Activated CD8-positive, alpha-beta memory T cell treated with anti-CD3 and anti-CD28 coated beads, Interleukin-2, amount 50 U/mL, for 24 hours (primary cell): ENCODE results near the gene PLK3.
A peak's percentile ranks its signal among the peaks of the same experiment; 100 is the strongest.
"Not testable (repeated sequence)": the region's sequence is repeated elsewhere in the genome, so short reads cannot be mapped to it uniquely, and the experiment has no call there.

Experiments used
- DNase-seq: peaks from one replicate; pipeline ENCODE4 v3.0.0-alpha.2; 2020; ENCODE audit errors: extremely low read depth

The PLK3 gene

DNA sequence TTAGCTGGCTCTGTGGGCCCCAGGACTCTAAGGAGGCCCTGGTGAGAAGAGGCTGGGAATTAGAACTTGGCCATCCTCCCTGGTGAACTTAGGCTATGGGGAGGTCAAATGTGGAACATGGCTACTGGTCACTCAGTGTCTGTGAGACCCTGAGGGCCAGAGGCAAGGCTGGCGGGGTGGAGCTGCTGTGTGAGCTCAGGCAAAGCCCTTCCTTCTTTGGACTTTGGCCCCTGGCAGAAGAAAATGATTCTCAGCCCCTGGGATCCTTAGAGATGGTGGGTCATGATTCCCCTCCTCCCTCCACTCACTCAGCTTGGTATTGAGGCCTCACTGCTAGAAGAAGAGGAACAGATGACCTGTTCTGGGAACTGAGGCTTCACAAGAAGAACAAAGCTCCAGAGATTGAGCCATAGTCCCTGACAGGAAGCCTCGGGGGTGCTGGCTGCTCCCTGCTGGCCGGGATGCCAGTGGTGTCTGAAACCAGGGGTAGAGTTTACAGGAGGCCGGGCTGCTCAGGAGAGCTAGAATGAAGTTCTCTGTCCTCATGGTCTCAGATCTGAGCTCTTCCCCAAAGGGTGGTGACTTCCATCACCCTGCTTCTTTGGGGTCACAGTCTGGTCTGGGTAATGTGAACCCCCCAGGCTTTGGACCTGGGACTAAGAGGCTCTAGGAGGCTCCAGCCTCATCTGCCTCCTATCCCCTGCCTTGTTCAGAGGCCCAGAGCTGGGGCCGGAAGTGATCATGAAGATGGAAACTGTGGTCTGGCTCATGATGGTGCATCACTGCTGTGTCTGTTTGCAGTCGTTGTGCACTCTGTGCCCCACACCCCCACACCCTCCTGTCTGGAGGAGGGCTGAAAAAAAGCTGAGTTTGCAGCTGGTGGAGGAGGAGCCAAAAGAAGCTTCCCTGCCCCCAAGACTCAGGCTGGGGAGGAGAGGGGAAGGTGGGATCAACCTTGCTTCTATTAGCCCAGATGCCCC is 9.1 kb downstream of the PLK3 start:
- DNase-seq = peak; percentile 82

DNA sequence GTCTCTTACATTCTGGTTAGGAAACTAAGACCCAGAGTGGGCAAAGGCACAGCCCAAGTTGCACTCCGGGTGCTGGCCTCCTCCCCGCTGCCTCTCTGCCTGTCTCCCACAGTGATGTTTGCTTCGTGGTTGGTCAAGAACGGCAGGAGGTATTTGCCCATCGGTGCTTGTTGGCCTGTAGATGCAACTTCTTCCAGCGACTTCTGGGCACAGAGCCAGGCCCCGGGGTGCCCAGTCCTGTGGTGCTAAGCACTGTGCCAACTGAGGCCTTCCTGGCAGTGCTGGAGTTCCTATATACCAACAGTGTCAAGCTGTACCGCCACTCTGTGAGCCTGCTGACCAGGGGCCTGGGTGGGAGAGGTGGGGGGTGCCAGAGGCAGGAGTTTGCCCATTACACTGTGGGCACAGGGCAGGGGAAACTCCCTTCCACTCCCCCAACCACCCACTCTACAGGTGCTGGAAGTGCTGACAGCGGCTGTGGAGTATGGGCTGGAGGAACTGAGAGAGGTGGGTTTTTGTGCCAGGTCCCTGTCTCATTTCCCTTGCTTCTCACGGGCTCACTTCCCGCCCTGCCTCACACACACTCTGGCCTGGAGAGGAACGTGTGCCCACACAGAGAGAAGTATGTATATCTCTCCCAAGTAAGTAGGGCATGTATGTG is 10.1 kb downstream of the PLK3 start:
- no peak for DNase-seq

DNA sequence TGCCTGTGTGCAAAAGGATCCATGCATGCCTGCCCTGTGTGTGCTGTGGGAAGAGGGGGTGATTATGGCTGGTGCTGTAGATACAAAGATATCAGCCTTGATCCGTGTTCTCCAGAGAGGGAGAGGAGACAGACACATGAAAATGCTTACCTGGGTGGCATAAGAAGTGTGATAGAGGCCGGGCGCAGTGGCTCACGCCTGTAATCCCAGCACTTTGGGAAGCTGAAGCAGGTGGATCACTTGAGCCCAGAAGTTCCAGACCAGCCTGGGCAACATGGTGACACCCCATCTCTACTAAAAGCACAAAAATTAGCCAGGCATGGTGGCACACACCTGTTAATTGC is 10.6 kb downstream of the PLK3 start:
- DNase-seq = not testable (repeated sequence)

DNA sequence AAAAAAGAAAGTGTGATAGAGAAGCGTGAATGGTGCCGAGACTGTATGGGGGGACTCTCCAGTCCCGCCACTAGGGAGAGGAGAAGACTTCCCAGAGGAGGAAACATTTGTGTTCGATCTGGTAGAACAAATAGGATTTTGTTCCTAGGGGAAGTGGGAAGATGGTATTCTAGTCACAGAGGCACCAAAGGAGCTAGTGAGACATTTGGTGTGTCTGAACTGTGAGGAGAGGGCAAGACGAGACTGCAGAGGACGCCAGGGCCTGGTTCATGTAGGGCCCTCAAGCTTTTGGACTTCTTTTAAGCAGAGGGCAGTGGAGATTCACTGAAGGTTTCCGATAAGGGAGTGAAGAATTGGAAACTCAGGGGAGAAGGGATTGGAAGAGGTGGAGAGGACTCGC is 11.1 kb downstream of the PLK3 start:
- DNase-seq = no peak

DNA sequence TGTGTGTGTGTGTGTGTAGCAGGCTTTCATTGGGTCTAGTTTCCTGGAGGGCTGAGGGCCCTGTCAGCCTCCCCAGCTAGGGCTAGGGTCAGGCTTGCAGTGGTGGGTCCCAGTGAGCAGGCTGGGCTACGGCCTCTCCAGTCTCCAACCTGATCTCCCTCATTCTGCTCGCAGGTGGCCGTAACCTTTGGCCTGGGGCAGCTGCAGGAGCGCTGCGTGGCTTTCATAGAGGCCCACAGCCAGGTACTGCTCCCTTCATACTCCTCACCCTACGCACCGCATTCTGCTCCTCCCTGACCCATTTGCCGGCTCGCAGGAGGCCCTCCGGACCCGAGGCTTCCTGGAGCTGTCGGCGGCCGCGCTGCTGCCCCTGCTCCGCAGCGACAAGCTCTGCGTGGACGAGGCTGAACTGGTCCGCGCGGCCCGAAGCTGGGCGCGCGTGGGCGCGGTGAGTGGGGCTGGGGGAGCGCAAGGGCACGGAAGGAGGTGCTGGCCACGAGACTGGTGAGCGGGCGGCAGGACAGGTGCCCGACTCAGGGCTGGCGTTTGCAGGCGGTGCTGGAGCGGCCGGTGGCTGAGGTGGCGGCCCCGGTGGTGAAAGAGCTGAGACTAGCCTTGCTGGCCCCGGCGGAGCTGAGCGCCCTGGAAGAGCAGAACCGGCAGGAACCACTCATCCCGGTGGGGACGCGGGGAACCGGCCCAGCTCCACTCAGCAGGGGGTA is 12.8 kb downstream of the PLK3 start:
- DNase-seq = no peak

DNA sequence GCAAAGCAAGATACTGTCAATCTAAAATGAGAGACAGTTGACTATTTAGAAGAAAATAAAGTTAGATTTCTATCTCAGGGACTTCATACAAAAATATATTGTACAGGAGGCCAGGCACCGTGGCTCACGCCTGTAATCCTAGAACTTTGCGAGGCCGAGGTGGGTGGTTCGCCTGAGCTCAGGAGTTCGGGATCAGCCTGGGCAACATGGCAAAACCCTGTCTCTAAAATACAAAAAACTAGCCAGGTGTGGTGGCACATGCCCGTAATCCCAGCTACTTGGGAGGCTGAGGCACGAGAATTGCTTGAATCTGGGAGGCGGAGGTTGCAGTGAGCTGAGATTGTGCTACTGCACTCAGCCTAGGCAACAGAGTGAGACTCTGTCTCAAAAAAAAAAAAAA is 15.7 kb downstream of the PLK3 start:
- DNase-seq = not testable (repeated sequence)

DNA sequence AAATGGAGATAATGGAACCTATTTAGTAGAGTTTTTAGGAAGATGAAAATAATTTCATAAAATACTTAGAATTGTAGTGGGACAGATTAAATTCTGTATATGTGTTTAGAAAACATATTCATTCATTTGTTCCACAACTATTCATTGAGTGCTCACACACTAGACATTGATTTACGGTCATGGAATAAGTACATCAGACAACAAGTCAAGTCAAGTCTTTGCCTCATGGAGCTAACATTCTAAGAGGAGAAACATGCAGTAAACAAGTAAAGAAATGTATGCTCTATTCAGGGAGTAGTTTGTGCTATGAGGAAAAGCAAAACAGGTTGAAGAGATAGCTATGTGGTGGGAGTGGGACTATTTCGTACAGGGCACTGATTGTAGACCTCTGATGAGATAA is 17.1 kb downstream of the PLK3 start:
- no peak for DNase-seq

DNA sequence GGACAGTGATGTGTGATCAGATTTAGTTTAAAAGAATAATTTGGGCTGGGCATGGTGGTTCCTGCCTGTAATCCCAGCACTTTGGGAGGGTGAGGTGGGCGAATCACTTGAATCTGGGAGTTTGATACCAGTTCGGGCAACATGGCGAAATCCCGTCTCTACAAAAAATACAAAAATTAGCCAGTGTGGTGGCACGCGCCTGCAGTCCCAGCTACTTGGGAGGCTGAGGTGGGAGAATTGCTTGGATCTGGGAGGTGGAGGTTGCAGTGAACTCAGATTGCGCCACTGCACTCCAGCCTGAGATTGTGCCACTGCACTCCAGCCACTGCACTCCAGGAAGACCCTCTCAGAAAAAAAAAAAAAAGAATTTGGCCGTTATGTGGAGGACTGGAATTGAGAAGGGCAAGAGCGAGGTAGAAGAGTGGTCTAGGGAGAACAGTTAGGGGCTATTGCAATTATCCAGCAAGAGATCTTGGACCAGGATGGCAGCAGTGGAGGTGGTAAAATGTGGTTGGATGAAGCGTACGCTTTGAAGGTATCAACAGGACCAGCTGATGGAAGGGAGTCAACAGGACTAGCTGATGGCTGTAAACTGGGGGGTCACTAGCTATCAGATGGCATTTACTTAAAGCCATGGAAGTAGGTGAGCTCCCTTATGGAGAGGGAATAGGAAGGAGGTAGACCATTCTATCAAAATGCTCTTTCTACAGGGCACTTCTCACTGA is 17.8 kb downstream of the PLK3 start:
- DNase-seq = no peak

DNA sequence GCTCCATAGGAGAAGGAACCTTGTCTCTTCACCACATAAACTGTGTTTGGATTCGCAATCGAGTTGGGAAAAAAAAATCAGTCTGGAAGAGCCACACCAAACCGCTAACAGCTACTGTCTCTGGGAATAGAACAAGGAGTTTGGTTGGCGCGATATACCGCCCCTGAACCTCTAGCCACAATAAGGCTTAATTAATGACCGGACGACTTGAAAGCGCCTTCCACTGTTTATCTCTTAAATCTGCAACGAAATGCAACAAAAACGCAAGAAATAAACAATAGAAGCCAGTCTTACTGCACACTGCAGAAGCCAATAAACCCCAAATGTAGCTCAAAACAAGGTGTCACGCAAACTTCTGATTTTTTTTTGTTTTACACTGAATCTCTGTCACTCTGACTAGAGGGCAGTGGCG is 19.0 kb downstream of the PLK3 start:
- DNase-seq = no peak

DNA sequence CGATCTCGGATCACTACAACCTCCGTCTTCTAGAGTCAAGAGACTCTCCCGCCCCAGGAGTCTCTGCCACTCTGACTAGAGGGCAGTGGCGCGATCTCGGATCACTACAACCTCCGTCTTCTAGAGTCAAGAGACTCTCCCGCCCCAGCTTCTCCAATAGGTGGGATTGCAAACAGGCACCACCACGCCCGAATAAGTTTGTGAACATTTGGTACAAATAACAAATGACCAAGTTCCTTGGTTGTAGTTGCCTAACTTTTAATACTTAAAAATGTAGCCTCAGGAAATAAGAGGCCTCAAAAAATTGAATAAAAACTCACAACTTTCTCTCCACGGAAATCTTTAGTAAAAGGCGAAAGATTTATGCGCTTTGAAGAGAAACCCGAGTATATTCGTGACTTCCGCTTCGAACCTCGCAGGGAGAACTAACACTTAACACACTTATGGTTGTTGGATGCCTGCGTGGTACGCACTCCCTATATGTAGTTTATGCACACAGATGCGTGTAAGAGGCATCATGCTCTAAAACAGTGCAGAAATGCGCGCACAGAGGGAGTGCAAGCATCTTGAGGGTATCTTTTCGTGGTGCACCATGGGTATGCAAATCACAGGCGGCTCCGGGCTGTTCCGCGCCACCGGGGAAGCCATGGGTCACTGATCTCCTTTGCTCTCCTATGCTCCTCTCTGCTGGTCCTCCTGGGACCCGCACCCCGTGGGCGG is 19.6 kb downstream of the PLK3 start:
- peak; percentile 81 for DNase-seq

DNA sequence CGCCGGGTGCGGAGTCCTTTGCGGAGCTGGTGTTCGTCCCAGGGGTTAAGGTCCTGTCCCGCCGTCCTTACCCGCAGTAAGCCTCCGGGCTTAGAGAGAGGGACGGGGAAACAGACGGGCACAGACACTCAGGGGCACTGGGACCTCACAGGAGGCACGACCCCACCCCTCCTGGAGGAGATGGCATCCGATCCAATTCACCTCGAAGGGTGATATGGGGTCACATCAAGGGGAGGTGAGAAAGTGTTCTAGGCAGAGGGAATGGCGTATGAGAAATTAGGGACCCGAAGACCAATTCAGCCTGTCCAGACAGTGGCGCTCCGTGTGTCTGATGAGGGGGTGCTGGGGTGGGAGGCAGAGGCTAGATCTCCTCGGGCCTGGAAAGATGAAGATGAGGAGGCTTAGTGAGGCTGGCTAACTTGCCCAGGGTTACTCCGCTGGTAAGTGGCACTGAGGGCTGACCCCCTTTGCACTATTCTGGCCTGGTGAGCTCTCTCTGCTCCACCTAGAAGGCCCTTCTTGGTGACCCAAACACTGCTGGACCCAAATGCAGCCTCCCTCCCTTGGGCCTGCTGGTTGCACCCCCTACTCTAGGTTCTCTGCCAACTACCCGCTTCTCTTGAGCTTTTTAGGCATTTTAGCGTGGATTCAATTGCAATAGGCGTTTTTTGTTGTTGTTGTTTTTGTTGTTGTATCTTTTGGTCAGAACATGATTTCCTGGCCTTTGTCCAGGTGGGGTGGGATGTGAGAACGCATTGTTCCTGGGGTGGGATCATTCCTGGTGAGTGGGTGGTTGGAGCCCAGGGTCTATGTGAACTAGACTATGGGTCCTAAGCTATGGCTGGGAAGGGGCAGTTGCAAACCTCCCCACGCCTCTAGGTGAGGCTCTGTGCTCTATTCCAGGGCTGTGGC is 20.4 kb downstream of the PLK3 start:
- DNase-seq = no peak

DNA sequence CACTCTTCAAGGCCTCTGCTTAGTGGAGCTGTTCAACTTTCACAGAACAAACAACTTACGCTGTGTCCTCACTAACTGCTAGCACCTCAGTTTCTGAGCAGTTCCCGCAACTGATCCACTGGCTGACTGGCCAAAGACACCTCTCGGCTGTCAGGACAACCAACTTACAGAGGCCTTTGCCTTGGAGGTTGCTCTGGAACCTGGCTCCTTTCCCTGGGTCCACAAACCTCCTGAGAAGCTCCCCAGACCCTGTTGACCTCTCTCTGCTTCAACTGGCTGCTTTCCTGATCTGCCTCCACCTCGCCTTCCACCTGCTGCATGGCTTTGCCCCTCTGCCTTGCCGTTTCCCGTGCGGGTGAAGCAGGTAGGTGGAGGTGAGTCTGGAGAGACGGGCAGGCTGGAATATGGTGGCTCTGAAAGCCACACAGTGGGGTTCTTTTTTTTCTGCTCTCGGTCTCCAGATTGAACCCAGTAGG is 21.1 kb downstream of the PLK3 start:
- no peak for DNase-seq

DNA sequence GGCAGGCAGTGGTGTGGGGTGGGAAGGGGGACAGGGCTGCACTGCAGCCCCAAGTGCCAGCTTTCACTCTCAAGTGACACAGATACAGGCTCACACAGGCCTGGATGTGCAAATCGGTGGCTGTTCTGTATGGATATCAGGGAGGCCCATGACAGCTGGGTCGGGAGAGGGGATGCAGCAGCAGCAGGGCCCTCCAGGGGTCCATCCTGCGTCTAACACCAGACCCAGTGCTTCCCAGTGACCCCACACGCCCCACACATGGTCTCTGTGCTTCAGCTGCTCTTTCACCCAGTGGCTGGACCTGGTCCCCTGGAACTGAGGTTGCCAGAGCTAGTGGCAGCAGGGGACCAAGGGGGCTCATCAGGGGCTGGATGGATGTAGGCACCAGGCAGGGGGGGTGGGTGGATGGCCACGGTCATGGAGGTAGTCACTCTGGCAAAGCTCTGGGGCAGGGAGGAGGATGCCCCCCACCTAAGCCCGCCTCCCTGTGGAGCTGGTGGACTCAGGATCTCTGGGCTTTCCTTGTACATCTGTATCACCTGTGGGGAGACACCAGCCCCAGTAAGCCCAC is 22.0 kb downstream of the PLK3 start:
- no peak for DNase-seq

DNA sequence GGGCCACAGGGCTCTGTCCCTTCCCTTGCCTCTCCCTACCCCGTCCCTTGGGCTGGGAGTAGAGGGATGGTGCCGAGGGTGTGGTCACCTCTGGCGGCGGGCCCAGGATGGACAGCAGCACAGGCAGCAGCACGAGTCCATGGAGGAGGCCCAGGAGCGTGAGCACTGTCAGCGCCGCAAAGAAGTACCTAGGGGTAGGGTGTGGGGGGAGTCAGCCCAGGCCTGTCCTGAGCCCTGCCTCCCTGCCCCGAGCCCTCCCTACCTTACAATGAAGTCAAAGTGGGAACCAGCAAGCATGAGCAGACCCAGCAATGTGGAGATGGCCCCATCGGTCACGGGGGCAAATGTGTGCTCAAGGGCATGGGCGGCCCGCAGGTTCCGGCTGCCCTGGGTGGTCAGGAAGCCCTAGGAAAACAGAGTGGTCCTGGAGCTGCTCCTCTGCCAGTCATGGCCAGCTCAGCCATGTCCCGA is 22.8 kb downstream of the PLK3 start:
- no peak for DNase-seq

DNA sequence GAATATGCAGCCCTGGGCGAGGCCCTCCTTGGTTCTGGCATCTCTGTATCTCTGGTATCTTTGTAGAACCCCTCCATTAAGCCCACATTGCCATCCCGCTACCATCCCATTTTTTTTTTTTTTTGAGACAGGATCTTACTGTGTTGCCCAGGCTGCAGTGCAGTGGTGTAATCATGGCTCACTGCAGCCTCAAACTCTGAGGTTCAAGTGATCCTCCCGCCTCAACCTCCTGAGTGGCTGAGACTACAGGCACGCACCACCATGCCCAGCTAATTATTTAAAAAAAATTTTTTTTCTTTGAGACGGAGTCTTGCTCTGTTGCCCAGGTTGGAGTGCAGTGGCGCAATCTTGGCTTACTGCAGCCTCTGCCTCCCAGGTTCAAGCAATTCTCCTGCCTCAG is 24.2 kb downstream of the PLK3 start:
- not testable (repeated sequence) for DNase-seq

DNA sequence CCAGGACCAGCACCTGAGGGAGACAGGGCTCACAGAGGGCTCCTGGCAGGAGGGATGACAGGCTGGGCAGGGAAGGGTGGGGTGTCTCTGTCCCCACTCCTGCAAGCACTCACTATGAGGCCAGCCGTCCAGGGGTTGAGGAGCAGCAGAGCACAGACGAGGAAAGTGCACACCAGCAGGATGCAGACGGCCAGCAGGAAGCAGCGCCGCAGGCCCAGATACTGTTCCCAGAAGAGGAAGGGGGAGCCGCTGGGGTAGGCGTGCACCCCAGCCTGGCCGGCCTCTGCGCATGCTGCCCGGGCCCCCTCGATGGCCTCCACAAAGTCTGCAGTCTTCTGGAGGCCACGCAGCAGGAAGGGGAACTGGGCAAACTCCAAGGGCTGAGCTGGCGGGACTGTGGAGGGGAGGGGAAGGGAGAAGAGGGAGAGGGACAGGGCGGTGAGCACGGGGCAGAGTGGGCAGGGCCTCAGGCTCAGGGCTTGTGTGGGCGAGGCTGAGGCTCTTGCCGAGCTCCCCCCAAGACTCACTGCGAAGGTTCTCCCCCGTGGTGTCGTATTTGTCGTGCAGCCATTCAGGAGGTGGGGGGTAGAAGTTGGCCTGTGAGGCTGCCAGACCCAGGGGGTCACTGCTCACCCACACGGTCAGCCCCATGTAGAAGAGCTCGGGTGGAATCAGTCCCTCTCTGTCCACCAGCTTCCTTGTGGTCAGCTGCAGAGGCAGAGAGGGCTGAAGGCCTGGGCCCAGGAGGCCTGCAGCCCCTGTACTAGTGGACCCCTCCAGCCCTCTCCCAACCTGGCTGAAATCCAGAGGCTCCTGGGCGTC is 26.4 kb downstream of the PLK3 start:
- no peak for DNase-seq

DNA sequence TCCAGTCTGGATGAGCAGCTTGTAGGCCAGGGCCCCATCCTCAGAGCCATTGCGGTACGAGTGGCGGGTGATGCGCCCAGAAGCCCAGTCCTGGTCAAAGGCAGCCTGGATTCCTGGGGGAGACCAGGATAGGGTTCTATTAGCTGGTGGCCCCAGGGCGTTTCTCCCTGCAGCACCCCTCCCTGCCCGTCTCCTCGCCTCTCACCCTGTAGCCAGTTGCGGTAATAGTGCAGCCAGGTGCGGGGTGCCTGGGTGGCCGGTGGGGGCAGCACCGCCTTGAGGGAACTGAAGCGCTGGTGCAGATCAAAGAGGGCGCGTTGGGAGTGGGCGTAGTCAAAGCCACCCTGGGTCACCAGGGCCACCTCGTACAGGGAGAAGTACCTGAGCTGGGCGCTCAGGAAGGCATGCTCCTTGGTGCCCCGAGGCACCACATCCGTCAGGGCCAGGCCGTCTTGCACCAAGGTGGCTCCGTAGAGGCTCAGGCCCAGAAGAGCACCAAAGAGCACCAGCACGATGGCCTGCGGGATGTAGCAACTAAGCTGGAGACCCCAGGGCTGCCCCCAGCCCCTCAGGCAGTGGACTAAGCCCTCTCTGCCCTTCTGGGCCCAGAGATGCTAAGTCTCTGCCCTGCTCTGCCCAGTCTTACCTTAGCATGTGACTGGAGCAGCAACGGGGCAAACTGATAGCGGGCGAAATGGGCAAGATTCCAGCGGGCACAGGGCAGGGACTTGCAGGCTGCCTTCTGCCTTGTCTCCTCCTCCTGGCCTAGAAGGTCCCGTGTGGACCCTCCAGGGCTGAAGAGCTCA is 27.2 kb downstream of the PLK3 start:
- no peak for DNase-seq
